ENCODE results near the gene CD93. TPM values are rescaled to one million over a fixed set of nuclear protein-coding genes. Genes with fewer than 3 reads are reported as not detected.

The CD93 gene
- total and polyA plus RNA-seq, 2 donors from 2014 or later: 9.9 to 104 TPM

DNA sequence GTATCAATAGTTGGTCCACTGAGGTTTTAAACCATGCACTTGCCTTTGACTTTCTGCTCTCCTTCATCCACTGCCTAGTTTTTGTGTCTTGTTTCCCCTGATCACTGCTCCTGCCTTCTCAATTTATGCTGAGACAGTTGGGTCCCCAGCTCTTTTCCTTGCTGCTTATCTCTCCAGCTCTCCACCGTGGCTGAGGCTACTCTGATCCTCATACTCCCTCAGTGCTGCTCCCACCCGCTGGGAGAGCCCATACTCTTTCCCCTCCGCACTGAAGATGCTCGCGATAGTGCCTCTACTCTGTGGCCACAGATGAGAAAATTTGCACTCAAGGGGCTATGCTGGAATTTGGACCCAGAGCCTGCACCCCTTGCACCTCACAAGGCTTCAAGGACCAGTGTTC is 33.2 kb downstream of the CD93 start:
- TF ChIP-seq CTCF (IDR thresholded peaks at IDR 0.05; ENCODE audit: borderline replicate concordance, extremely low read depth, insufficient read depth): no peak
- FAIRE-seq: no peak

GRCh38 chr20:23050847-23051627 is 35.1 kb downstream of the CD93 start:
- H3K27ac ChIP-seq (ENCODE audit: low read depth in 2 of 2, low read length in 2 of 2): peak overlapping the region; percentile 43 to 54
- H3K4me1 ChIP-seq (ENCODE audit: control insufficient read depth in 2 of 3, insufficient read depth in 2 of 3, low read depth in 1 of 3, low read length in 3 of 3): peaks cover 0 to 24% (median 0%) of the 10 kb centered on the region in 3 donors
- no peaks in the 10 kb centered on the region for H3K9me3 ChIP-seq (ENCODE audit: control insufficient read depth in 2 of 3, insufficient read depth in 1 of 3, low read length in 3 of 3)
- peak; percentile 88 to 95 (median 90) for DNase-seq
- H3K36me3 ChIP-seq (ENCODE audit: control insufficient read depth in 2 of 3, insufficient read depth in 3 of 3, low read length in 3 of 3): no peaks in the 10 kb centered on the region
- peak overlapping the region; percentile 35 to 61 (median 49) for H3K4me3 ChIP-seq (ENCODE audit: low read length in 3 of 3)
- intact Hi-C loops (cut with DNase I): no loop called here
- no peak for FAIRE-seq
- peak; percentile 62 for TF ChIP-seq CTCF (IDR thresholded peaks at IDR 0.05; ENCODE audit: borderline replicate concordance, extremely low read depth, insufficient read depth)
- H3K27me3 ChIP-seq (ENCODE audit: control insufficient read depth, insufficient read depth, low read length): peaks cover 18% of the 10 kb centered on the region
- peak overlapping the region in 1 of 3 donors; percentile 22 for H3K9ac ChIP-seq (ENCODE audit: low read length in 3 of 3)

More for the DNA sequence above, 33.2 kb downstream of the CD93 start:
- Histone ChIP-seq H3K27ac (ENCODE audit: low read depth in 2 of 2, low read length in 2 of 2) (no peak overlapping the region), H3K27me3 (ENCODE audit: control insufficient read depth, insufficient read depth, low read length) (peaks cover 5% of the 10 kb centered on the region), H3K4me3 (ENCODE audit: low read length in 3 of 3) (no peak overlapping the region), H3K9ac (ENCODE audit: low read length in 3 of 3) (no peak overlapping the region), H3K36me3 (ENCODE audit: control insufficient read depth in 2 of 3, insufficient read depth in 3 of 3, low read length in 3 of 3) (no peaks in the 10 kb centered on the region), H3K9me3 (ENCODE audit: control insufficient read depth in 2 of 3, insufficient read depth in 1 of 3, low read length in 3 of 3) (no peaks in the 10 kb centered on the region), H3K4me1 (ENCODE audit: control insufficient read depth in 2 of 3, insufficient read depth in 2 of 3, low read depth in 1 of 3, low read length in 3 of 3) (peaks cover 0 to 20% (median 0%) of the 10 kb centered on the region in 3 donors)
- DNase-seq: no peak
- intact Hi-C loops (cut with DNase I): no loop called here

GRCh38 chr20:23050076-23050838 is 35.9 kb downstream of the CD93 start:
- peak overlapping the region; percentile 26 to 71 for H3K27ac ChIP-seq (ENCODE audit: low read depth in 2 of 2, low read length in 2 of 2)
- peaks cover 0 to 24% (median 0%) of the 10 kb centered on the region in 3 donors for H3K4me1 ChIP-seq (ENCODE audit: control insufficient read depth in 2 of 3, insufficient read depth in 2 of 3, low read depth in 1 of 3, low read length in 3 of 3)
- intact Hi-C loops (cut with DNase I): no loop called here
- peaks cover 19% of the 10 kb centered on the region for H3K27me3 ChIP-seq (ENCODE audit: control insufficient read depth, insufficient read depth, low read length)
- FAIRE-seq (no peak), DNase-seq (peak in 4 of 5 donors; percentile 17 to 88 (median 44))
- H3K9ac ChIP-seq (ENCODE audit: low read length in 3 of 3): peak overlapping the region in 1 of 3 donors; percentile 40
- peak overlapping the region in 2 of 3 donors; percentile 49 to 61 for H3K4me3 ChIP-seq (ENCODE audit: low read length in 3 of 3)
- H3K36me3 ChIP-seq (ENCODE audit: control insufficient read depth in 2 of 3, insufficient read depth in 3 of 3, low read length in 3 of 3): no peaks in the 10 kb centered on the region
- no peak for TF ChIP-seq CTCF (IDR thresholded peaks at IDR 0.05; ENCODE audit: borderline replicate concordance, extremely low read depth, insufficient read depth)
- H3K9me3 ChIP-seq (ENCODE audit: control insufficient read depth in 2 of 3, insufficient read depth in 1 of 3, low read length in 3 of 3): no peaks in the 10 kb centered on the region
